Stimulated activated CD4-positive, alpha-beta T cell treated with anti-CD3 and anti-CD28 coated beads, TNF-alpha, amount 100 ng/mL, for 24 hours (primary cell): ENCODE measurements around the gene SLC5A10.
A peak's percentile ranks its signal among the peaks of the same experiment; 100 is the strongest.
"Not testable (repeated sequence)": the region's sequence is repeated elsewhere in the genome, so short reads cannot be mapped to it uniquely, and the experiment has no call there.

ENCODE experiments used
- DNase-seq, 3 experiments: peaks; one replicate each; pipeline ENCODE4 v3.0.0-alpha.2; 2020; ENCODE audit warnings: low read depth in 3 of 3

SLC5A10 gene

GRCh38 chr17:18947866-18948265, 4.1 kb upstream of the SLC5A10 start:
- DNase-seq: no peak

GRCh38 chr17:18948476-18949006, 3.4 kb upstream of the SLC5A10 start:
- no peak for DNase-seq

- no peak for DNase-seq
Measured at GRCh38 chr17:18949566-18949965, 2.4 kb upstream of the SLC5A10 start.

GRCh38 chr17:18950346-18950745, 1.6 kb upstream of the SLC5A10 start:
- no peak for DNase-seq

- DNase-seq: no peak
Measured at GRCh38 chr17:18950944-18951905, 740 bp upstream of the SLC5A10 start.

- DNase-seq: no peak
Measured at GRCh38 chr17:18953231-18953728, 1.3 kb downstream of the SLC5A10 start.

GRCh38 chr17:18954321-18954720, 2.4 kb downstream of the SLC5A10 start:
- no peak for DNase-seq

GRCh38 chr17:18955009-18955408, 3.0 kb downstream of the SLC5A10 start:
- no peak for DNase-seq

- not testable (repeated sequence) for DNase-seq
Measured at GRCh38 chr17:18956021-18956420, 4.1 kb downstream of the SLC5A10 start.

GRCh38 chr17:18956581-18956980, 4.6 kb downstream of the SLC5A10 start:
- no peak for DNase-seq

- DNase-seq: no peak
Measured at GRCh38 chr17:18957831-18958230, 5.9 kb downstream of the SLC5A10 start.

- DNase-seq: no peak
Measured at GRCh38 chr17:18958611-18959010, 6.6 kb downstream of the SLC5A10 start.

GRCh38 chr17:18959071-18959844, 7.3 kb downstream of the SLC5A10 start:
- DNase-seq: no peak

GRCh38 chr17:18959845-18960240, 7.9 kb downstream of the SLC5A10 start:
- no peak for DNase-seq

GRCh38 chr17:18960241-18960665, 8.3 kb downstream of the SLC5A10 start:
- DNase-seq: no peak

- peak; percentile 55 to 80 (median 70) for DNase-seq
Measured at GRCh38 chr17:18960803-18961511, 9.0 kb downstream of the SLC5A10 start.

GRCh38 chr17:18961634-18962493, 9.9 kb downstream of the SLC5A10 start:
- DNase-seq: peak in 1 of 3 experiments; percentile 27

GRCh38 chr17:18962494-18962815, 10.5 kb downstream of the SLC5A10 start:
- no peak for DNase-seq

- no peak for DNase-seq
Measured at GRCh38 chr17:18963126-18964017, 11.4 kb downstream of the SLC5A10 start.

GRCh38 chr17:18964018-18964351, 12.0 kb downstream of the SLC5A10 start:
- DNase-seq: no peak
